AG09309 (cell line): ENCODE results near the gene MAPK1IP1L.

Experiments
- DNase-seq: peaks from one replicate; pipeline ENCODE4 v3.0.0-alpha.2; 2010; ENCODE audit warnings: low read depth
- H3K4me3 ChIP-seq: 2 replicates; pipeline ENCODE4 v1.5.1; 2011; ENCODE audit warnings: mild to moderate bottlenecking, low read depth, low read length, moderate library complexity; ENCODE audit not compliant: control insufficient read depth
- TF ChIP-seq, protein P1 (sequence below): IDR thresholded peaks from 2 replicates; pipeline ENCODE4 v1.5.1; 2011; ENCODE audit warnings: mild to moderate bottlenecking, low read depth, low read length, inconsistent platforms; ENCODE audit not compliant: insufficient read depth, control insufficient read depth; ENCODE audit errors: missing control alignments

Gene MAPK1IP1L

DNA sequence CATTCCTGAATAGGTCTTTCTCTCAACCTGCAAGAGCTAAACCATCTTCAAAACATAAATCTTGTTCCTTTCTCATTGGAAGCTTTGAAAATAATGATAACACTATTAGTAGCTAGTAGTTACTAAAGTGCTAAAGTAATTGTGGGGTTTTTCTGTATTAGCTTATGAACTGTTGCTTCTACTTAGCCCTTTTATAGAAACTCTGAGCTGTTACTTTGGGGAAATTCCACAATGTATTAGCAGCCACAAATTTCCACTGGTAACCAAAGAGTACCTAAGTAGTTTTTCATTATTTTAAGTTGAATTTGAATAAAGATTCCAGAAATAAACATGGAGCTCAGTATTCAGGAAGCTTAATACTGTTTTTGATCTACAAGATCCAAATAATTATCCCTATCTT lies 6.4 kb upstream of the MAPK1IP1L start:
- TF ChIP-seq, protein P1, sequence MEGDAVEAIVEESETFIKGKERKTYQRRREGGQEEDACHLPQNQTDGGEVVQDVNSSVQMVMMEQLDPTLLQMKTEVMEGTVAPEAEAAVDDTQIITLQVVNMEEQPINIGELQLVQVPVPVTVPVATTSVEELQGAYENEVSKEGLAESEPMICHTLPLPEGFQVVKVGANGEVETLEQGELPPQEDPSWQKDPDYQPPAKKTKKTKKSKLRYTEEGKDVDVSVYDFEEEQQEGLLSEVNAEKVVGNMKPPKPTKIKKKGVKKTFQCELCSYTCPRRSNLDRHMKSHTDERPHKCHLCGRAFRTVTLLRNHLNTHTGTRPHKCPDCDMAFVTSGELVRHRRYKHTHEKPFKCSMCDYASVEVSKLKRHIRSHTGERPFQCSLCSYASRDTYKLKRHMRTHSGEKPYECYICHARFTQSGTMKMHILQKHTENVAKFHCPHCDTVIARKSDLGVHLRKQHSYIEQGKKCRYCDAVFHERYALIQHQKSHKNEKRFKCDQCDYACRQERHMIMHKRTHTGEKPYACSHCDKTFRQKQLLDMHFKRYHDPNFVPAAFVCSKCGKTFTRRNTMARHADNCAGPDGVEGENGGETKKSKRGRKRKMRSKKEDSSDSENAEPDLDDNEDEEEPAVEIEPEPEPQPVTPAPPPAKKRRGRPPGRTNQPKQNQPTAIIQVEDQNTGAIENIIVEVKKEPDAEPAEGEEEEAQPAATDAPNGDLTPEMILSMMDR = no peak
- no peak overlapping the region for H3K4me3 ChIP-seq
- no peak for DNase-seq

DNA sequence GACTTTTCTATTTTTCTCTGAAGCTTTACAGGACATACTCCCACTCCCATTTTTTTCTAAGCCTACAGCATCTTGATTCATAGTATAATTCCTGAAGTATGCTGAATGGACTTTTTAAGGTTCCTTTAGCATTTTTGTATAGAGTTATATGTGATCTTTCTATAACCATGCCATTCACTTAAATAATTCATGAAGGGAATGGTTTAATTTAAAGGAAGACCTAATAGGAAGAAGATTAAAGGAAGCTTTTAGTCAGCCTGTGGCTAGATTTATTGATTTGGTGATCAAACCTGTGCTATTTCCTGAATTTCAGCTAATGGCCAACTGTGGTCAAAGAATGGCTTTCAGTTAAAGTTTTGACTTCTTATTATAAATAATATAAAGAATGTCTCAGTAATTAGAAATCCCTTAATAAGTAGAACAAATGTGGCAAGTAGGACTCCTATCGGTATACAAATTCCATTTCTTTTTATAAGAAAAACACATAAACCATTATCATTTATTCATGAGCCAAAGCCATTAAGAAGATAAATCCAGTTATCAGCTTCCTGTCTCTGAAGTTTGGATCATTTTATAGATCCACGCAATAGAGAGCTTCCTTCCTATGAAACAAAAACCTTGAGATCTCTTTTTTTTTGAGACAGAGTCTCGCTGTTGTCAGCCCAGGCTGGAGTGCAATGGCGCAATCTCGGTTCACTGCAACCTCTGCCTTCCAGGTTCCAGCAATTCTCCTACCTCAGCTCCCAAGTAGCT lies 4.0 kb upstream of the MAPK1IP1L start:
- TF ChIP-seq, protein P1 = no peak
- H3K4me3 ChIP-seq = no peak overlapping the region
- no peak for DNase-seq

DNA sequence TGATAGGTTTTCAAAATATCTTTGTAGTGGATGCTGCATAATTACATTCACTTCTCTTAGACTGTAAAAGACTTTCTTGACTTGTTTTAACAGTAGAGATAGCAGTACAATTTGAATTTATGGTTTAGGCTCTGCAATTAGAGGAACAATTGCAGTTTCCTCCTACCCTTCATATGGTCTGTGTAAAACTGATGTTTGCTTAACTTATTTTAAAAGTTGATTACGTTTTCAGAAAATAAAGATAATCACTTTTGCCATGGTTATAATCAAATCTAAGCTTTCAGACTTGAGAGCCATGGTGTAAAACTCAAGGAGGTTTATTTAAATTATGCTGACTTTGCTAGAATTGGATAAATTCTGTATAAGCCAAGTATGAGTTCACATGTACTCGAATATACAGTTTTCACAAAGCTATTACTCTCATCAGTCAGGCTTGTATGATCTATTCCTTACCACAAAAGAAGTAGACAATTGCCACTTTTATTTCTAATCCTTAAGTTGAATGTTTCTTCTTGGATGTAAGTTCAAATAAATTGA lies 2.5 kb upstream of the MAPK1IP1L start:
- no peak for DNase-seq
- TF ChIP-seq, protein P1 = no peak
- H3K4me3 ChIP-seq = no peak overlapping the region

DNA sequence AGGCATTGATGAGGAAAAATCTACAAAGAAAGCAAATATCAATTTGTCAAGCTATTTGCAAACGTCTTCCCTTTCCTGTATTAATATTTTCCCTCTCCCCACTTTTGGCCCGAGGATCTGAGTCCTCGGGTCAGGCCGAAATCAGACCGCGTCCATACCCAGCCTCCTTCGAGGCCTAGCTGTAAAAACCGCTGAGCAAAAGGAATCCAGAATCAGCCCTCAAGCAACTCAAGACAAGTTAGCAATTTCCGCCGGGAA lies 353 bp upstream of the MAPK1IP1L start:
- TF ChIP-seq, protein P1 = no peak
- no peak for DNase-seq
- H3K4me3 ChIP-seq = peak overlapping the region; percentile 29

DNA sequence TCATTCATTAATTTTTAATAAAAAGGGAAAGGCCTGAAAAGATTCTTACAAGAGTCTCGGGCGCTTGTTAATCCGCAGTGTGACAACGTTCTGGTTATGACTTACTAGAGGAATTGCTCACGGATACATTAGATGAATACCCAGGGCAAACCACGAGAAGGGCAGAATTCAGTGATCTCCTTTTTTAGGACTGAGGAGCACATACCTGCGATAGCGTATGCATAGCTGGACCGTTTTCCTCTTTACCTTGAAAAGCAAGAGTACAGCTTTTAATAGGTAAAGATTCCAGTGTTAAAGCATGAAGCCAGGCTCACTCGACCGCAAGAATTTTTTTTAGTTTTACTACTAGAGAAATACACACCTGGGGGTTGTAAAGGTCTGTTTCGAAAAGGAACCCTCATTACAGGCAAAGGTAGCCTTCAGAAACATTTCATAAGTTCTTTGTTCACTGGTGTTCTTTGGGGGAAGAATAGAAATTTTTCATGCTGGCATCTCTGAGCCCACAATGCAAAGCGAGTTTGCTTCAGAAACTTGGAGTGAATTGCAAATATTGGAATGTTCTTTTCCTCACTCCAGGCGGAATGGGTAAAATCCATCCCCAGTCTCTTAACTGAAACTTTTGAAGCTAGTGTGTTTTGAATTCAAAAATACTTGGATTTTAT lies 953 bp downstream of the MAPK1IP1L start:
- TF ChIP-seq, protein P1 = no peak
- peak overlapping the region; percentile 93 for H3K4me3 ChIP-seq
- no peak for DNase-seq

DNA sequence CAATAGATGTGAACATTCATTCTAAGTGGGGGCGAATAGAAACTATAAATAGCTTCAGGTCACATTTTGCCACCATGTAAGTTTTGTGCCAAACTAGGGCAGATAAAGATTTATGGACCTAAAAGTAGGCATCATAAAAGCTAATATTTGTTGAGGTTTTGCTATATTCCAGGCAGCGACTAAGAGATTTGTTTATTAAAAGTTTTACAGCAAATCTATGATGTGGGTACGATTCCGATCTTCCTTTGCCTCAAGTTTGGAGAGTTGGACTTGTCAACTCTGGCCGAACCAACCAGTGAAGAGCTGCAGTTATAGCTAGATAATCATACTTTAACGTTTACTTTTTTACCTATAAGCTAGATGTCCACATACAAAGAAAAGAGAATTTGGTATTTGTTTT lies 1.6 kb downstream of the MAPK1IP1L start:
- H3K4me3 ChIP-seq = peak overlapping the region; percentile 93
- DNase-seq = no peak
- TF ChIP-seq, protein P1 = no peak
